Activated CD4-positive, alpha-beta memory T cell treated with anti-CD3 and anti-CD28 coated beads for 36 hours (primary cell): Measurements from ENCODE around the gene CRTAP. TPM values are rescaled to one million over a fixed set of nuclear protein-coding genes. Genes with fewer than 3 reads are reported as not detected.
"Not testable (repeated sequence)": the region's sequence is repeated elsewhere in the genome, so short reads cannot be mapped to it uniquely, and the experiment has no call there.

Experiments used
- CTCF ChIA-PET: fragments of 350-600 bp; sonication (Branson Sonifier 250); formaldehyde crosslinking; loops from one replicate; lab custom pipeline; 2021; ENCODE audit warnings: antibody characterized with exemption, inconsistent platforms; lab: Charles Lee
- POLR2A ChIA-PET: fragments of 350-600 bp; sonication (Branson Sonifier 250); formaldehyde crosslinking; loops from one replicate; lab custom pipeline; 2021; ENCODE audit warnings: antibody characterized with exemption; lab: Charles Lee
- DNase-seq: peaks from one replicate; pipeline ENCODE4 v3.0.0-alpha.2; 2020
- H3K27ac Mint-ChIP-seq: one replicate; pipeline ENCODE4 v1.8.0; 2021; ENCODE audit warnings: mixed read lengths
- H3K27me3 Mint-ChIP-seq: one replicate; pipeline ENCODE4 v1.8.0; 2021; ENCODE audit warnings: mixed read lengths
- H3K36me3 Mint-ChIP-seq: one replicate; pipeline ENCODE4 v1.8.0; 2021; ENCODE audit warnings: mixed read lengths
- H3K4me1 Mint-ChIP-seq: one replicate; pipeline ENCODE4 v1.8.0; 2021; ENCODE audit warnings: low read depth, mixed read lengths
- H3K4me3 Mint-ChIP-seq: one replicate; pipeline ENCODE4 v1.8.0; 2021; ENCODE audit warnings: mild to moderate bottlenecking, mixed read lengths
- H3K9me3 Mint-ChIP-seq: one replicate; pipeline ENCODE4 v1.8.0; 2021; ENCODE audit warnings: mixed read lengths
- intact Hi-C: fragments of 100-400 bp; cut with micrococcal nuclease; formaldehyde crosslinking; loops from one replicate; pipeline ENCODE4 v1.15.1; 2023
- total RNA-seq, 2 experiments: library from RNA; stranded (reverse); gene quantifications; one replicate each; pipeline ENCODE4 v1.2.3, GENCODE V29; 2021

The CRTAP gene
- total RNA-seq, 2 experiments from 2014 or later, result 57.6 to 60.0 TPM

GRCh38 chr3:33079813-33080212 is 34.0 kb upstream of the CRTAP start:
- CTCF ChIA-PET, DNase-seq, intact Hi-C loops, POLR2A ChIA-PET, H3K27ac Mint-ChIP-seq, H3K27me3 Mint-ChIP-seq, H3K4me3 Mint-ChIP-seq, H3K36me3 Mint-ChIP-seq, H3K9me3 Mint-ChIP-seq: not testable (repeated sequence)
- peaks cover 18% of the 10 kb centered on the region for H3K4me1 Mint-ChIP-seq

- Mint-ChIP-seq H3K27ac (no peak overlapping the region), H3K4me3 (no peak overlapping the region), H3K27me3 (no peaks in the 10 kb centered on the region), H3K36me3 (peaks cover 2% of the 10 kb centered on the region), H3K4me1 (peaks cover 30% of the 10 kb centered on the region), H3K9me3 (no peaks in the 10 kb centered on the region)
- CTCF ChIA-PET, result interaction anchor here (2.0 to 6.5 kb wide), 2 partner anchors 8 to 134 kb away, joined by 5 to 52 read pairs; no protein-coding TSS in a partner anchor
- intact Hi-C loops, result no loop called here
- POLR2A ChIA-PET, result no interaction called here
- no peak for DNase-seq
Observed at GRCh38 chr3:33081812-33082211, 32.0 kb upstream of the CRTAP start.

- no peak for DNase-seq
- CTCF ChIA-PET, result interaction anchor here (6.5 kb wide), 1 partner anchor 10 kb away, joined by 52 read pairs; no protein-coding TSS in a partner anchor
Observed at GRCh38 chr3:33083958-33084357, 29.9 kb upstream of the CRTAP start.

GRCh38 chr3:33088691-33089090 is 25.1 kb upstream of the CRTAP start:
- ChIA-PET POLR2A (no interaction called here), CTCF (no interaction called here)
- Mint-ChIP-seq H3K36me3 (peaks cover 36% of the 10 kb centered on the region), H3K27ac (no peak overlapping the region), H3K27me3 (no peaks in the 10 kb centered on the region), H3K9me3 (no peaks in the 10 kb centered on the region), H3K4me1 (peaks cover 83% of the 10 kb centered on the region), H3K4me3 (no peak overlapping the region)
- DNase-seq, result no peak
- intact Hi-C loops, result loop anchor here (2.0 kb wide), 1 partner anchor 26 kb away; no protein-coding TSS in a partner anchor

More at GRCh38 chr3:33083958-33084357, 29.9 kb upstream of the CRTAP start:
- Mint-ChIP-seq H3K27me3 (no peaks in the 10 kb centered on the region), H3K4me1 (peaks cover 41% of the 10 kb centered on the region), H3K9me3 (no peaks in the 10 kb centered on the region), H3K4me3 (no peak overlapping the region), H3K27ac (no peak overlapping the region), H3K36me3 (peaks cover 11% of the 10 kb centered on the region)
- POLR2A ChIA-PET, result interaction anchor here (1.4 kb wide), 1 partner anchor 12 kb away, joined by 6 read pairs; no protein-coding TSS in a partner anchor
- intact Hi-C loops, result no loop called here

- Mint-ChIP-seq H3K9me3 (no peaks in the 10 kb centered on the region), H3K4me3 (no peak overlapping the region), H3K4me1 (peaks cover 84% of the 10 kb centered on the region), H3K36me3 (peaks cover 39% of the 10 kb centered on the region), H3K27ac (no peak overlapping the region), H3K27me3 (no peaks in the 10 kb centered on the region)
- ChIA-PET CTCF (no interaction called here), POLR2A (interaction anchor here (1.4 kb wide), 1 partner anchor 31 kb away, joined by 3 read pairs; no protein-coding TSS in a partner anchor)
- no peak for DNase-seq
- intact Hi-C loops, result loop anchor here (2.0 kb wide), 1 partner anchor 27 kb away; no protein-coding TSS in a partner anchor
Observed at GRCh38 chr3:33089515-33089914, 24.3 kb upstream of the CRTAP start.

- CTCF ChIA-PET, result interaction anchor here (1.6 kb wide), 1 partner anchor 17 kb away, joined by 5 read pairs; no protein-coding TSS in a partner anchor
- Mint-ChIP-seq H3K36me3 (peaks cover 39% of the 10 kb centered on the region), H3K27me3 (no peaks in the 10 kb centered on the region), H3K9me3 (no peaks in the 10 kb centered on the region), H3K27ac (no peak overlapping the region), H3K4me1 (peaks cover 81% of the 10 kb centered on the region), H3K4me3 (no peak overlapping the region)
- DNase-seq, result peak; percentile 30
- intact Hi-C loops, result no loop called here
- POLR2A ChIA-PET, result no interaction called here
Observed at GRCh38 chr3:33091746-33092145, 22.1 kb upstream of the CRTAP start.

- peaks cover 76% of the 10 kb centered on the region for H3K4me1 Mint-ChIP-seq
- no peak for DNase-seq
- no peak overlapping the region for H3K27ac Mint-ChIP-seq
- ChIA-PET CTCF (interaction anchor here (1.6 kb wide), 1 partner anchor 18 kb away, joined by 5 read pairs; no protein-coding TSS in a partner anchor), POLR2A (no interaction called here)
- intact Hi-C loops, result no loop called here
- no peaks in the 10 kb centered on the region for H3K9me3 Mint-ChIP-seq
- peaks cover 37% of the 10 kb centered on the region for H3K36me3 Mint-ChIP-seq
- H3K4me3 Mint-ChIP-seq, result no peak overlapping the region
- no peaks in the 10 kb centered on the region for H3K27me3 Mint-ChIP-seq
Observed at GRCh38 chr3:33092496-33093254, 21.1 kb upstream of the CRTAP start.

- no peak for DNase-seq
- Mint-ChIP-seq H3K9me3 (no peaks in the 10 kb centered on the region), H3K27me3 (no peaks in the 10 kb centered on the region), H3K4me3 (no peak overlapping the region), H3K27ac (no peak overlapping the region), H3K36me3 (peaks cover 30% of the 10 kb centered on the region), H3K4me1 (peaks cover 67% of the 10 kb centered on the region)
- CTCF ChIA-PET, result interaction anchor here (0.7 to 1.1 kb wide), 3 partner anchors 19 to 63 kb away, joined by 3 read pairs; no protein-coding TSS in a partner anchor
- intact Hi-C loops, result no loop called here
- POLR2A ChIA-PET, result interaction anchor here (0.6 to 2.1 kb wide), 3 partner anchors 17 to 1238 kb away, joined by 3 to 8 read pairs (median 4); partner anchors contain the start of gene CRTAP
Observed at GRCh38 chr3:33093847-33094246, 20.0 kb upstream of the CRTAP start.

GRCh38 chr3:33095436-33095835 is 18.4 kb upstream of the CRTAP start:
- ChIA-PET CTCF (interaction anchor here (0.5 to 2.0 kb wide), 10 partner anchors 16 to 312 kb away, joined by 3 to 13 read pairs (median 3); no protein-coding TSS in a partner anchor), POLR2A (interaction anchor here (1.1 to 2.1 kb wide), 6 partner anchors 11 to 145 kb away, joined by 3 to 8 read pairs (median 5); partner anchors contain the start of gene CRTAP)
- Mint-ChIP-seq H3K27me3 (no peaks in the 10 kb centered on the region), H3K4me3 (peak overlapping the region; percentile 97), H3K4me1 (peaks cover 51% of the 10 kb centered on the region), H3K9me3 (no peaks in the 10 kb centered on the region), H3K36me3 (peaks cover 21% of the 10 kb centered on the region), H3K27ac (peak overlapping the region; percentile 40)
- no peak for DNase-seq
- intact Hi-C loops, result no loop called here

- DNase-seq, result peak; percentile 60
- Mint-ChIP-seq H3K4me1 (peaks cover 43% of the 10 kb centered on the region), H3K9me3 (no peaks in the 10 kb centered on the region), H3K36me3 (peaks cover 15% of the 10 kb centered on the region), H3K4me3 (peak overlapping the region; percentile 97), H3K27me3 (no peaks in the 10 kb centered on the region), H3K27ac (peak overlapping the region; percentile 85)
- ChIA-PET POLR2A (interaction anchor here (0.9 to 2.1 kb wide), 8 partner anchors 12 to 146 kb away, joined by 3 to 8 read pairs (median 4); partner anchors contain the start of gene CRTAP), CTCF (interaction anchor here (1.1 to 2.0 kb wide), 7 partner anchors 22 to 149 kb away, joined by 3 to 13 read pairs (median 5); no protein-coding TSS in a partner anchor)
- intact Hi-C loops, result loop anchor here (2.0 kb wide), 1 partner anchor 33 kb away; no protein-coding TSS in a partner anchor
Observed at GRCh38 chr3:33096093-33096868, 17.5 kb upstream of the CRTAP start.

- H3K36me3 Mint-ChIP-seq, result peaks cover 3% of the 10 kb centered on the region
- peaks cover 15% of the 10 kb centered on the region for H3K4me1 Mint-ChIP-seq
- H3K27me3 Mint-ChIP-seq, result no peaks in the 10 kb centered on the region
- ChIA-PET CTCF (interaction anchor here (0.6 to 1.0 kb wide), 2 partner anchors 32 to 152 kb away, joined by 3 to 4 read pairs; no protein-coding TSS in a partner anchor), POLR2A (no interaction called here)
- H3K4me3 Mint-ChIP-seq, result no peak overlapping the region
- no peak for DNase-seq
- H3K27ac Mint-ChIP-seq, result no peak overlapping the region
- H3K9me3 Mint-ChIP-seq, result no peaks in the 10 kb centered on the region
- intact Hi-C loops, result no loop called here
Observed at GRCh38 chr3:33099109-33099645, 14.6 kb upstream of the CRTAP start.
